Uterus (tissue), 4 donors: ENCODE data around the gene TYW3. TPM values are rescaled to one million over a fixed set of nuclear protein-coding genes. Genes with fewer than 3 reads are reported as not detected.

Experiments
- DNase-seq, 2 donors: peaks; one replicate each; pipeline ENCODE4 v3.0.0-alpha.2; 2019 to 2020
- H3K27ac ChIP-seq, 2 donors: fragments of 200-600 bp; sonication (generic); 1 replicate in 1 of 2; 2 replicates in 1 of 2; pipeline ENCODE4 v1.5.1; 2016 to 2018
- H3K27me3 ChIP-seq, 2 donors: fragments of 200-600 bp; sonication (generic); one replicate each; pipeline ENCODE4 v1.5.1; 2018 to 2019; ENCODE audit warnings: control low read depth in 1 of 2
- H3K36me3 ChIP-seq, 2 donors: fragments of 200-600 bp; sonication (generic); one replicate each; pipeline ENCODE4 v1.5.1; 2019; ENCODE audit warnings: control low read depth in 1 of 2
- H3K4me1 ChIP-seq, 2 donors: fragments of 200-600 bp; sonication (generic); one replicate each; pipeline ENCODE4 v1.5.1; 2018 to 2019; ENCODE audit warnings: control low read depth in 1 of 2
- H3K4me3 ChIP-seq, 2 donors: fragments of 200-600 bp; sonication (generic); 1 replicate in 1 of 2; 2 replicates in 1 of 2; pipeline ENCODE4 v1.5.1; 2018 to 2019; ENCODE audit warnings: mild to moderate bottlenecking in 1 of 2
- H3K9me3 ChIP-seq, 2 donors: fragments of 200-600 bp; sonication (generic); one replicate each; pipeline ENCODE4 v1.5.1; 2019; ENCODE audit warnings: control low read depth in 1 of 2
- CTCF ChIP-seq, 4 experiments: fragments of 200-600 bp in 2 of 4; fragments of 450-650 bp in 2 of 4; sonication (generic) in 2 of 4; IDR thresholded peaks; one replicate each; pipeline ENCODE4 v1.5.1; 2016 to 2019; ENCODE audit warnings: antibody characterized with exemption in 4 of 4, mild to moderate bottlenecking in 2 of 4, moderate library complexity in 1 of 4
- POLR2A ChIP-seq, 2 donors: fragments of 450-650 bp; IDR thresholded peaks; one replicate each; pipeline ENCODE4 v1.6.1; 2016; ENCODE audit warnings: antibody characterized with exemption in 2 of 2, mild to moderate bottlenecking in 1 of 2, moderate library complexity in 1 of 2
- intact Hi-C: fragments of 100-400 bp; cut with DNase I; formaldehyde crosslinking; loops from one replicate; pipeline ENCODE4 v1.15.1; 2023; ENCODE audit warnings: low total_unique reads
- total RNA-seq, 4 donors: library from RNA; depleted of rRNA in 3 of 4; stranded (reverse); fragments of >200 nt in 3 of 4; gene quantifications; one replicate each; pipeline versions ENCODE4 v1.1.0 to v1.2.4, GENCODE V29; 2014 to 2023
- donor health status: DM: yes; HTN: yes; CAD: no.

The TYW3 gene
- total RNA-seq, 4 donors from 2014 or later, result 18.8 to 26.7 (median 24.6) TPM

GRCh38 chr1:74703386-74704182, 29.4 kb upstream of the TYW3 start:
- TF ChIP-seq POLR2A (IDR thresholded peaks at IDR 0.05) (no peak), CTCF (IDR thresholded peaks at IDR 0.05) (no peak)
- Histone ChIP-seq H3K4me3 (no peak overlapping the region), H3K4me1 (no peaks in the 10 kb centered on the region), H3K27ac (no peak overlapping the region), H3K27me3 (no peaks in the 10 kb centered on the region), H3K9me3 (no peaks in the 10 kb centered on the region), H3K36me3 (no peaks in the 10 kb centered on the region)
- intact Hi-C loops, result no loop called here
- DNase-seq, result no peak

GRCh38 chr1:74712881-74713280, 20.1 kb upstream of the TYW3 start:
- intact Hi-C loops, result no loop called here
- Histone ChIP-seq H3K36me3 (no peaks in the 10 kb centered on the region), H3K9me3 (no peaks in the 10 kb centered on the region), H3K4me1 (no peaks in the 10 kb centered on the region), H3K4me3 (no peak overlapping the region), H3K27me3 (no peaks in the 10 kb centered on the region), H3K27ac (peak overlapping the region; percentile 2 to 69)
- TF ChIP-seq POLR2A (IDR thresholded peaks at IDR 0.05) (no peak), CTCF (IDR thresholded peaks at IDR 0.05) (no peak)
- DNase-seq, result no peak

- H3K36me3 ChIP-seq, result no peaks in the 10 kb centered on the region
- no peak overlapping the region for H3K4me3 ChIP-seq
- intact Hi-C loops, result no loop called here
- H3K9me3 ChIP-seq, result no peaks in the 10 kb centered on the region
- peak overlapping the region; percentile 2 to 69 for H3K27ac ChIP-seq
- H3K4me1 ChIP-seq, result no peaks in the 10 kb centered on the region
- H3K27me3 ChIP-seq, result no peaks in the 10 kb centered on the region
- no peak for DNase-seq
- TF ChIP-seq POLR2A (IDR thresholded peaks at IDR 0.05) (no peak), CTCF (IDR thresholded peaks at IDR 0.05) (no peak)
Observed at GRCh38 chr1:74713849-74714248, 19.1 kb upstream of the TYW3 start.

GRCh38 chr1:74714429-74715235, 18.3 kb upstream of the TYW3 start:
- DNase-seq, result no peak
- no peak overlapping the region for H3K4me3 ChIP-seq
- H3K27me3 ChIP-seq, result no peaks in the 10 kb centered on the region
- no peaks in the 10 kb centered on the region for H3K9me3 ChIP-seq
- no peaks in the 10 kb centered on the region for H3K36me3 ChIP-seq
- H3K4me1 ChIP-seq, result no peaks in the 10 kb centered on the region
- TF ChIP-seq CTCF (IDR thresholded peaks at IDR 0.05) (no peak), POLR2A (IDR thresholded peaks at IDR 0.05) (no peak)
- H3K27ac ChIP-seq, result no peak overlapping the region
- intact Hi-C loops, result no loop called here

- intact Hi-C loops, result no loop called here
- no peaks in the 10 kb centered on the region for H3K36me3 ChIP-seq
- no peak overlapping the region for H3K4me3 ChIP-seq
- no peak for DNase-seq
- H3K27ac ChIP-seq, result no peak overlapping the region
- TF ChIP-seq CTCF (IDR thresholded peaks at IDR 0.05) (no peak), POLR2A (IDR thresholded peaks at IDR 0.05) (no peak)
- H3K4me1 ChIP-seq, result no peaks in the 10 kb centered on the region
- H3K9me3 ChIP-seq, result no peaks in the 10 kb centered on the region
- H3K27me3 ChIP-seq, result no peaks in the 10 kb centered on the region
Observed at GRCh38 chr1:74715236-74715502, 17.8 kb upstream of the TYW3 start.
